ENCODE results near the gene KMT2C. TPM values are rescaled to one million over a fixed set of nuclear protein-coding genes. Genes with fewer than 3 reads are reported as not detected.

The KMT2C gene
- total and polyA plus RNA-seq, 4 donors: 6.3 to 35.3 (median 19.3) TPM

GRCh38 chr7:152152267-152152666 lies 283.5 kb downstream of the KMT2C start:
- Histone ChIP-seq H3K4me3 (ENCODE audit: low read depth in 1 of 3, low read length in 3 of 3) (no peak overlapping the region), H3K27me3 (ENCODE audit: control insufficient read depth in 4 of 4, insufficient read depth in 4 of 4, low read length in 3 of 4) (no peaks in the 10 kb centered on the region), H3K9me3 (ENCODE audit: control insufficient read depth in 4 of 4, low read length in 3 of 4) (no peaks in the 10 kb centered on the region), H3K9ac (ENCODE audit: low read depth in 1 of 2, low read length in 2 of 2) (no peak overlapping the region), H3K4me1 (ENCODE audit: control insufficient read depth in 4 of 4, insufficient read depth in 4 of 4, low read length in 3 of 4) (no peaks in the 10 kb centered on the region), H3K36me3 (ENCODE audit: control insufficient read depth in 4 of 4, insufficient read depth in 3 of 4, low read depth in 1 of 4, low read length in 3 of 4) (peaks cover 13 to 84% (median 77%) of the 10 kb centered on the region in 4 donors), H3K27ac (ENCODE audit: low read depth in 1 of 2, low read length in 2 of 2) (no peak overlapping the region)
- TF ChIP-seq REST (IDR thresholded peaks at IDR 0.05) (no peak), ATF3 (IDR thresholded peaks at IDR 0.05) (no peak), GABPA (IDR thresholded peaks at IDR 0.05 in 1 of 2, conservative IDR thresholded peaks at IDR 0.05 in 1 of 2) (no peak), CTCF (IDR thresholded peaks at IDR 0.05; ENCODE audit: low read depth, low read length, missing input control) (no peak), TAF1 (conservative IDR thresholded peaks at IDR 0.05) (no peak), SP1 (IDR thresholded peaks at IDR 0.05) (no peak), HNF4A (conservative IDR thresholded peaks at IDR 0.05) (no peak)
- DNase-seq (ENCODE audit: low spot score): no peak
- WGBS: 90% methylated on average over 5 of the region's 5 CpGs

- 91% methylated on average over 6 of the region's 6 CpGs for WGBS
Measured at GRCh38 chr7:152149363-152149762, 286.4 kb downstream of the KMT2C start.

More at GRCh38 chr7:152149363-152149762, 286.4 kb downstream of the KMT2C start:
- no peaks in the 10 kb centered on the region for H3K27me3 ChIP-seq (ENCODE audit: control insufficient read depth in 4 of 4, insufficient read depth in 4 of 4, low read length in 3 of 4)
- peaks cover 7 to 78% (median 66%) of the 10 kb centered on the region in 4 donors for H3K36me3 ChIP-seq (ENCODE audit: control insufficient read depth in 4 of 4, insufficient read depth in 3 of 4, low read depth in 1 of 4, low read length in 3 of 4)
- no peak for TF ChIP-seq TAF1 (conservative IDR thresholded peaks at IDR 0.05)
- TF ChIP-seq NR2F2 (IDR thresholded peaks at IDR 0.05): no peak
- TF ChIP-seq RAD21 (IDR thresholded peaks at IDR 0.05): no peak
- no peak for TF ChIP-seq HNF4A (conservative IDR thresholded peaks at IDR 0.05)
- TF ChIP-seq JUND (IDR thresholded peaks at IDR 0.05): no peak
- TF ChIP-seq CTCF (IDR thresholded peaks at IDR 0.05; ENCODE audit: low read depth, low read length, missing input control): no peak
- no peak for TF ChIP-seq EGR1 (IDR thresholded peaks at IDR 0.05; ENCODE audit: low read depth in 2 of 2)
- no peak for TF ChIP-seq GABPA (IDR thresholded peaks at IDR 0.05 in 1 of 2, conservative IDR thresholded peaks at IDR 0.05 in 1 of 2)
- TF ChIP-seq FOXA1 (IDR thresholded peaks at IDR 0.05): no peak
- no peak for TF ChIP-seq REST (IDR thresholded peaks at IDR 0.05)
- TF ChIP-seq HNF4G (IDR thresholded peaks at IDR 0.05): no peak
- no peak for TF ChIP-seq YY1 (IDR thresholded peaks at IDR 0.05)
- DNase-seq (ENCODE audit: low spot score): no peak
- no peak overlapping the region for H3K27ac ChIP-seq (ENCODE audit: low read depth in 1 of 2, low read length in 2 of 2)
- H3K9ac ChIP-seq (ENCODE audit: low read depth in 1 of 2, low read length in 2 of 2): no peak overlapping the region
- H3K4me1 ChIP-seq (ENCODE audit: control insufficient read depth in 4 of 4, insufficient read depth in 4 of 4, low read length in 3 of 4): no peaks in the 10 kb centered on the region
- no peaks in the 10 kb centered on the region for H3K9me3 ChIP-seq (ENCODE audit: control insufficient read depth in 4 of 4, low read length in 3 of 4)
- H3K4me3 ChIP-seq (ENCODE audit: low read depth in 1 of 3, low read length in 3 of 3): no peak overlapping the region

All from liver (tissue), 9 donors.